ENCODE measurements around the gene CHL1. TPM values are rescaled to one million over a fixed set of nuclear protein-coding genes. Genes with fewer than 3 reads are reported as not detected.

Gene CHL1
- total RNA-seq, 3 donors from 2014 or later = 9.1 to 48.8 (median 9.3) TPM

DNA sequence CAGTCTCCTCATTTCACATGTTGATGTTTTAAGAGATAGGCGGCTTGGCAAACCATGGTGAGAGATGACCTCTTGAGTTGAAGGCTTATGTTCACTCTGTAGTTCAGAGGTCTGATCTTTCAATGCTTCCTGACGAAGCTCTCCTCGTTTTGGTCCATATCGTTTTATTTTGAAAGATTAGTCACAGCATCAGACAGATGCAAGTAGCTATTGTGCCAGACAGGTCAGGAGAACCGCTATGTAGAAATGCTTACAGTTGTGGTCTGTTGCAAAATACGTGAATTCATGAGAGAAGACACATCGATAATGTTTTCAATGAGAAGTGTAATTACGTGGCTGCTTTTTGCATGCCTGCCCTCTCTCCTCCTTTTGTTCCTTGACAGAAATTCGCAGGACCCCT, 47.5 kb downstream of the CHL1 start:
- TF ChIP-seq, protein P1, sequence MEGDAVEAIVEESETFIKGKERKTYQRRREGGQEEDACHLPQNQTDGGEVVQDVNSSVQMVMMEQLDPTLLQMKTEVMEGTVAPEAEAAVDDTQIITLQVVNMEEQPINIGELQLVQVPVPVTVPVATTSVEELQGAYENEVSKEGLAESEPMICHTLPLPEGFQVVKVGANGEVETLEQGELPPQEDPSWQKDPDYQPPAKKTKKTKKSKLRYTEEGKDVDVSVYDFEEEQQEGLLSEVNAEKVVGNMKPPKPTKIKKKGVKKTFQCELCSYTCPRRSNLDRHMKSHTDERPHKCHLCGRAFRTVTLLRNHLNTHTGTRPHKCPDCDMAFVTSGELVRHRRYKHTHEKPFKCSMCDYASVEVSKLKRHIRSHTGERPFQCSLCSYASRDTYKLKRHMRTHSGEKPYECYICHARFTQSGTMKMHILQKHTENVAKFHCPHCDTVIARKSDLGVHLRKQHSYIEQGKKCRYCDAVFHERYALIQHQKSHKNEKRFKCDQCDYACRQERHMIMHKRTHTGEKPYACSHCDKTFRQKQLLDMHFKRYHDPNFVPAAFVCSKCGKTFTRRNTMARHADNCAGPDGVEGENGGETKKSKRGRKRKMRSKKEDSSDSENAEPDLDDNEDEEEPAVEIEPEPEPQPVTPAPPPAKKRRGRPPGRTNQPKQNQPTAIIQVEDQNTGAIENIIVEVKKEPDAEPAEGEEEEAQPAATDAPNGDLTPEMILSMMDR (IDR thresholded peaks at IDR 0.05) = no peak
- DNase-seq = no peak
- no peaks in the 10 kb centered on the region for H3K4me1 ChIP-seq (ENCODE audit: low read depth)
- no peak overlapping the region for H3K4me3 ChIP-seq
- H3K9me3 ChIP-seq = no peaks in the 10 kb centered on the region
- no peak for ATAC-seq
- intact Hi-C loops (cut with DNase I, micrococcal nuclease) = no loop called here
- H3K36me3 ChIP-seq (ENCODE audit: low read depth) = no peaks in the 10 kb centered on the region

DNA sequence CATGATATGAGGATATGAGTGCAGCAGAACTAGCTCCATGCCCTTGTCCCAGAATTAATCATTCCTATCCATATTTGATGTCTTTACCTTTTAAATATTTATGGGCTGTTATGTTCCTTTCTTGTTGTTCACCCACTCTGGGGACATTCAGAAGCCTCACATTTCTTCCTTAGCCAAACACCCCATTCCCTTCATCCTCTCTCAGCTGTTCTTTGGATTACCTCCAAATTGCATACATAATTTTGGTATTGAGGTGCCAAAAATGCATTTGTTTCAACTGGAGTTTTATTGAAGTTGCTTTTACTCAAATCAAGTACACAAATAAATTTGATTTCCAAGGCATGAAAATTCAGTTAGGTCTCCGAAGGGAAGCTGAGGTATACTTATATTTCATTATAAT, 51.4 kb downstream of the CHL1 start:
- TF ChIP-seq, protein P1 (IDR thresholded peaks at IDR 0.05) = no peak

DNA sequence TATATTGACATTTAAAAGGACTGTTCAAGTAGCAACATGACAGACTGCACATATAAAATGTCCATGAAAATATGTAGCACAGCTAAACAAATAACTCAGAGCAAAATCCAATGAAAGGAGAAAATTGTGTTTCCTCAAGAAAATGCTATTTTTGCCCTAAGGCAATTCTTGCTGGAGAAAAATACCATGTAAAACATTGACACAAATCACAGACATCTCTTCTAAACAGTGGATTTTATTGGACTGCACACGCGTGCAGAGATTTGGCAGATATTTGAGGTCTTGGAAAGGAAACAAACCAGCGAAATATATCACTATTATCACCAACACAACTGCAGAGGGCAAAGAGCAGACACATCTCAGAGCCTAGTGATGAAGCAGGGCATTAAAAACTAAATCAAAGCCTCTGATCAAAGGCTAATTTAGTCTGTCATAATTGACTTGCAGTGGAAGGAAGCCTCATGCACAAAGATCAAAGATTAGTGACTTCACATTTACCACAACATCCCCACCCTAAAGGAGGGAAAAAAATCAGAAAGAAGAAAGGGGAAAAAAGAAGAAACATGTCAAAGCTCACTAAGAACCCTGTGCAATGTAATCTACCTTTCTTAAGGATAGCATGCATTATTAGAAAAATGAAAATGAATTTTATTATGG, 52.4 kb downstream of the CHL1 start:
- no peak for ATAC-seq
- TF ChIP-seq, protein P1 (IDR thresholded peaks at IDR 0.05) = no peak
- Histone ChIP-seq H3K4me3 (no peak overlapping the region), H3K9me3 (no peaks in the 10 kb centered on the region), H3K4me1 (ENCODE audit: low read depth) (no peaks in the 10 kb centered on the region), H3K36me3 (ENCODE audit: low read depth) (no peaks in the 10 kb centered on the region)
- intact Hi-C loops (cut with DNase I, micrococcal nuclease) = no loop called here
- no peak for DNase-seq

More for the DNA sequence above, 51.4 kb downstream of the CHL1 start:
- no peak for ATAC-seq
- Histone ChIP-seq H3K36me3 (ENCODE audit: low read depth) (no peaks in the 10 kb centered on the region), H3K4me1 (ENCODE audit: low read depth) (no peaks in the 10 kb centered on the region), H3K4me3 (no peak overlapping the region), H3K9me3 (no peaks in the 10 kb centered on the region)
- DNase-seq = no peak
- intact Hi-C loops (cut with DNase I, micrococcal nuclease) = no loop called here

DNA sequence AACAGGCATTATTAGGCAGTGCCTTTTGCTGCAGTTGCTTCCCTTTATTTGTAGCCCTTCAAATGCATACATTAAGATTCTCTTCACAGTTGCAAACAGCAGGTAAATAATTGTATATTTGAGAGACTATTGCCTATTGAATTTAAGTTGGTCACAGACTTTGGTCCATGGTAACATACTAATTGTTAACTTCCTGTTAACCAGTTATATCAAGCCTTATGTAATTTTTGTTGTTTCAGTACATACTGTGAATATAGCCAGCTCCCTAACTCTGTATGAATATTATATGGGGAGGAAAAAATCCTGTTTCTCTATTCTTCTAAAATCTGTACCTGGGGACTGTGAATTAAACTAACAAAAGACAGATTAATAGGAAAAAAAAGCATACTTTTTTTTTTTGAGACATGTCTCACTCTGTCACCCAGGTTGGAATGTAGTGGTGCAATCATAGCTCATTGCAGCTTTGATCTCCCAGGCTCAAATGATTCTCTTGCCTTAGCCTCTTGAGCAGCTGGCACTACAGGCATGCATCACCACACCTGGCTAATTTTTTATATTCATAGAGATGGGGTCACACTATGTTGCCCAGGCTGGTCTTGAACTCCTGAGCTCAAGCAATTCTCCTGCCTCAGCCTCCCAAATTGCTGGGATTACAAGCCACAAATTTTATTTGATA, 53.2 kb downstream of the CHL1 start:
- no peaks in the 10 kb centered on the region for H3K9me3 ChIP-seq
- no peaks in the 10 kb centered on the region for H3K36me3 ChIP-seq (ENCODE audit: low read depth)
- DNase-seq (no peak), ATAC-seq (no peak)
- H3K4me3 ChIP-seq = no peak overlapping the region
- TF ChIP-seq, protein P1 (IDR thresholded peaks at IDR 0.05) = no peak
- no peaks in the 10 kb centered on the region for H3K4me1 ChIP-seq (ENCODE audit: low read depth)
- intact Hi-C loops (cut with DNase I, micrococcal nuclease) = no loop called here

DNA sequence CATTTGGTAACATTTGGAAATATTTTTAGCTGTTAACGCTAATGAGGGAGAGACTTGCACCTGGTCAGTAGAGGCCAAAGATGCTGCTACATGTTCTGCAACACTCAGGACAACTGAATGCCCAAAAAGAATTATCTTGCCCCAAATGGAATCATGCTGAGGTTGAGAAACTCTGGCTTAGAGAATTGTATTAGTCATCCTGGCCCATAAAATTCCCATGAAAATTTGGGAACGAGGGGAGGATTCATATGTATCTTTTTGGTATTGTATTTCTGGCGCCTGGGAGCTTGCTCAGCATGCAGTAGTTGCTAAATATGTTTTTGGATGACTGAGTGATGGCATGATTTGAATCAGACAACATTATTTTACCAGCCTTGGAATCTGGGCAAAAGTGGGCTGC, 59.9 kb downstream of the CHL1 start:
- no peak for ATAC-seq
- no peak for DNase-seq
- intact Hi-C loops (cut with DNase I, micrococcal nuclease) = no loop called here
- Histone ChIP-seq H3K4me3 (no peak overlapping the region), H3K4me1 (ENCODE audit: low read depth) (no peaks in the 10 kb centered on the region), H3K9me3 (no peaks in the 10 kb centered on the region), H3K36me3 (ENCODE audit: low read depth) (no peaks in the 10 kb centered on the region)
- TF ChIP-seq, protein P1 (IDR thresholded peaks at IDR 0.05) = no peak

Measured in mucosa of descending colon (tissue), 3 donors.